ENCODE measurements around the gene EVX1.

EVX1 gene

DNA sequence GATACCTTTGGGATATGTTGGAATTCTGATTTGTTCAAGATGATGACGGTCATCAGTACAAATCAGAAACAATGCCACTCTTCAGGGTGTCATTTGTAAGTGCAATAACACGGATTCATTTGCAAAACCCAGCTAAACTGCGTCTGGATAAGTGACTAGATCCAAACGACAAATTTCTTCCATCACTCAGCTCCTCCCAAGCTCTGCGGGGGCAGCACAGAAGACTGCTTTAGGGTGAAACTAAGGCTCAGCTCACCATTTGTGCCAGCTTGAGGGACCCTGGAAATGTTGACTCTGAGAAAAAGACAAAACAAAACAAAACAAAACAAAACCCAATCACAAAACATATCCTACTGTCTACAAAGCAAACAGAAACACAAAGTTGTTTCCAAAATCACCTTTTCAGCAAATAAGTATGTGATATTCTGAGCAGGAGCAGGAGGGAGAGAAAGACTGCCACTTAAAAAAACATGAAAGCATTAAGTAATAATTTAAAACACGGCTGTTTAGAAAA lies 8.0 kb downstream of the EVX1 start:
- DNase-seq: peak; percentile 51

- DNase-seq: no peak
Observed at GRCh38 chr7:27251136-27251651, 8.6 kb downstream of the EVX1 start.

- DNase-seq: peak; percentile 89
Observed at GRCh38 chr7:27251652-27252590, 9.3 kb downstream of the EVX1 start.

DNA sequence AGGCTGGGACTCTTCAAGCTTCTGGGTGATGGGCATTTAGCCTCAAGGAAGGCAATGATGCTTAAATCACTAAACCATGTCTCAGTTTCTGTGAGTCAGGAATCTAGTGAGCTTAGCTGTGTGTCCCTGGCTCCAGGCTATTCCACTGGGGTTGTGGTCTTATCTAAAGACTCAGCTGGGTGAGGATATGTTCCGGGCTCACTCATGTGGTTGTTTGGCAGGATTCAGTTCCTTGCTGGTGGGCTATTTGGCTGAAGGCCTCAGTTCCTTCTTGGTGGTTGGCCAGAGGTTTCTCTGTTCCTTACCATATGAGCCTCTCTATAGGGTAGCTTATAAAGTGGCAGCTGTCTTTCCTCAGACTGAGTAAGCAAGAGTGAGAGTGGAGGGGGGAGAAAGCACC lies 12.0 kb downstream of the EVX1 start:
- no peak for DNase-seq

GRCh38 chr7:27260211-27260610 lies 17.6 kb downstream of the EVX1 start:
- DNase-seq: no peak

GRCh38 chr7:27262121-27262520 lies 19.5 kb downstream of the EVX1 start:
- DNase-seq: no peak

- no peak for DNase-seq
Observed at GRCh38 chr7:27263781-27264180, 21.2 kb downstream of the EVX1 start.

DNA sequence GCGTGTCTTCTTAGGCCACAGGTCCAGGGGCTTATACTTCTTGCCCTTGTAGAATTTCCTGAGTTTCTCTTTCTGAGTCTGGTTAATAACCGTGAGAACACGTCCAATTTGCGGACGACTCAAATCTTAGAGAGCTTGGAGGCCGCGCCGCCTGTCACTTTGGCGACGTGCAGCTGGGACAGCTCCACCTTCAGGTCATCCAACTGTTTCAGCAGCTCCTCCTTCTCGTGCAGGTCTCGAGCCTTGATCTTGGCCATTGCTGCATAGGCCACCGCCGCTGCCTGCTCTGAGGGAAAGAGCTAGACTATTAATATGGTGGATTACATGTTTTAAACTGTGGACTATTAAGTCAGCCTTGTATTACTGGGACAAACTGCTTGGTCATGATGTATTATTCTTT lies 26.9 kb downstream of the EVX1 start:
- DNase-seq: no peak

DNA sequence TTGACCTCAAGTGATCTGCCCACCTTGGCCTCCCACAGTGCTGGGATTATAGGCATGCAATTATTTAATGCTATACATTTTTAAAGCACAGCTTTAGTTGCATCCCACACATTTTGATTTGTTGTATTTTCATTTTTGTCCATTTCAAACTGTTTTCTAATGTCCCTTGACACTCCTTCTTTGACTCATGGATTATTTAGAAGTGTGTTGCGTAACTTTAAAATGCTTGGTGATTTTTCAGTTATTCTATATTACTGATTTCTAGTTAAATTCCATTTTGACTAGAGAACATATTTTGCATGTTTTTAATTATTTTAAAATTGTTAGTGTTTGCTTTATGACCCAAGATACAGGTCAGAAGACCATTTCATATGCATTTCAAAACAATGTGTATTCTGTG lies 28.8 kb downstream of the EVX1 start:
- DNase-seq: no peak

DNA sequence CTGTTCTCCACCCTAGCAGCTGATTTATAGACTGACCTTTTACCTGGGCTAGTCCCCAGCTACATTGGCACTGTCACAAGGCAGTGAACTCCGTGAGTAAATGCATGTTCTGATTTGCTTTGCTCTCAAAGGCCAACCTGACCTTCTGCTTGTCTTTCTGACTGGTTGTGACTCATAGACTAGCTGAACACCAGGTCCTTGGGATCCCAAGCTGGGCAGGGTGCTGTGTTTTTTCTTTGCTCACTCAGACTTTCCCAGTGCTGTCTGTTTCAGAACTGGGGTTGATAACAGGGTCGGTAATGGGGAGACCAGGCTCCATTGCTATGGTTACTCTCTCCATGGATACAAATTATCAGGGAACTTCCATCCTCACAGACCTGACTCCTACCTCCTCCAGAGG lies 35.0 kb downstream of the EVX1 start:
- no peak for DNase-seq

GRCh38 chr7:27283558-27283957 lies 41.0 kb downstream of the EVX1 start:
- no peak for DNase-seq

DNA sequence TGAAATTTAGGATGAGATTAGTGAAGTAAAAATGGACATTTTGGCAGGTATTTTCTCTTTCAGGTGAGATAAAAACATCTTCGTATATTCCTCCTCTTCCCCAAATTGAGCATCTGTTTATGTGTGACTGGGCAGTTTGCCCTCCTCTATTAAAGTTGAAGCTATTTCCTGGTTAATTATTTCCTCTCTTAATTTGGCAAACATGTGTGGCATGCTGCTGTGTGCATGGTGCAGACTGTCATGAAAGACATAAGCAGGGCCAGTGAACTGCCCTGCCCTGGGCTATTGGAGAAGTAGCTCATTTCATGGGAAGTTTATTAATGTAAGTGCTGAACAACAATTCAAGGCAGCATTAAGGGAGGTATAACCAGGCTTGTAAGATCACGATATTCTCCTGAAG lies 52.6 kb downstream of the EVX1 start:
- no peak for DNase-seq

DNA sequence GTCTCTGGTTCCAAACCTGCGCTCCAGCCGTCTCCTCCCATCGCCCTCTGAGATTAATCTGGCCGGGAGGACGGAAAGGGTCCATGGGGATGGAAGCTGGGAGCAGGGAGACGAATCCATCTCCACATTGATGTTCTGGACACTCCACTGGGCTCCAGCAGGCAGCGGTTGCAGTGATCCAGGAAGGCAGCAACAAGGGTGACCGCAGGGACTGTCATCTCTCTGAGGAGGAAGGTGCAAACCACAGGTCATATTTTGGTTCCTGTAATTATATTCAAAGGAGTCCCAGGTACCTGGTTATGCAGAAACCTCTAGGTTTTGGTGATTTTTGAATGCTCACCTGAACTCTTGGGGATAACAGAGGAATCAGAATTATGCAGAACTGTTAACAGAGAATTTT lies 54.8 kb downstream of the EVX1 start:
- DNase-seq: no peak
